ENCODE results near the gene PSTK.
A peak's percentile ranks its signal among the peaks of the same experiment; 100 is the strongest.

PSTK gene

DNA sequence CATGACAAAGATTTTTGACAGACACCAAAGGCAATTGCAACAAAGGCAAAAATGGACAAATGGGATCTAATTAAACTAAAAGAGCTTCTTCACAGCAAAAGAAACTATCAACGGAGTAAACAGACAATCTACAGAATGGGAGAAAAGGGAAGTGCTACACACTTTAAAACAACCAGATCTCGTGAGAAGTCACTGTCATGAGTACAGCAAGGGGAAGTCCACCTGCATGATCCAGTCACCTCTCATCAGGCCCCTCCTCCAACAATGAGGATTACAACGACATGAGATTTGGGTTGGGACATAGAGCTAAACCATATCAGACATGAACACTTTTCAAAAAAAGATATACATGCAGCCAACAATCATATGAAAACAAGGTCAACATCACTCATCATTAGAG lies 11.5 kb upstream of the PSTK start:
- Mint-ChIP-seq H3K27me3 (peaks cover 25 to 63% of the 10 kb centered on the region in 2 donors), H3K4me3 (no peak overlapping the region), H3K27ac (no peak overlapping the region), H3K4me1 (ENCODE audit: low read depth in 2 of 2) (no peaks in the 10 kb centered on the region), H3K9me3 (peaks cover 0 to 30% of the 10 kb centered on the region in 2 donors), H3K36me3 (ENCODE audit: insufficient read depth) (no peaks in the 10 kb centered on the region)
- DNase-seq (no peak), ATAC-seq (replicated peaks) (no peak)

GRCh38 chr10:122974023-122974422 lies 6.2 kb upstream of the PSTK start:
- H3K27me3 Mint-ChIP-seq = peaks cover 9 to 27% of the 10 kb centered on the region in 2 donors
- peaks cover 5% of the 10 kb centered on the region for H3K36me3 Mint-ChIP-seq (ENCODE audit: insufficient read depth)
- no peaks in the 10 kb centered on the region for H3K9me3 Mint-ChIP-seq
- no peak overlapping the region for H3K4me3 Mint-ChIP-seq
- H3K4me1 Mint-ChIP-seq (ENCODE audit: low read depth in 2 of 2) = no peaks in the 10 kb centered on the region
- ATAC-seq (replicated peaks) (no peak), DNase-seq (no peak)
- no peak overlapping the region for H3K27ac Mint-ChIP-seq

DNA sequence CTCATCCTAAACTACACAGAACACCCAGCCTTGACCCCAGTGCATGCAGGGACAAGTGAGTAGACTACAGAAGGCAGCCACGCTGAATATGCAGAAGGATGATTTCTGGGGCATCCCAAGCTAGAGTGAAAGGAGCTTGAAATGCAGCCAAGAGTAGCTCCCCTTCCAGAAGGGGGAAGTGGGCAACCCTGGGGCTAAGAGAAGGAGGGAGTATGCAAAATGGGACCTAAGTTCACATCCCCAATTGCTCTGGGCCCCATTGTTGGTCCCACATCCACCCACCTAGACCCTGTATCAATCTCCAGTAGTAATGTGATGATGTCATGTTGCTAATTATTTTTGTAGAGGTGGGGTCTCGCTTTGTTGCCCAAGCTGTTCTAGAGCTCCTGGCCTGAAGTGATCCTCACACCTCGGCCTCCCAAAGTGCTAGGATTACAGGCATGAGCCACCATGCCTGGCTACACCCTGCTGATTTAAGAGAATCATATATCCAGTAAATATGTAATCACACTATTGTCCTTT lies 5.6 kb upstream of the PSTK start:
- ATAC-seq (replicated peaks) = no peak
- Mint-ChIP-seq H3K4me3 (no peak overlapping the region), H3K27me3 (peaks cover 9 to 26% of the 10 kb centered on the region in 2 donors), H3K27ac (no peak overlapping the region), H3K36me3 (ENCODE audit: insufficient read depth) (peaks cover 5% of the 10 kb centered on the region), H3K9me3 (no peaks in the 10 kb centered on the region), H3K4me1 (ENCODE audit: low read depth in 2 of 2) (no peaks in the 10 kb centered on the region)
- no peak for DNase-seq

DNA sequence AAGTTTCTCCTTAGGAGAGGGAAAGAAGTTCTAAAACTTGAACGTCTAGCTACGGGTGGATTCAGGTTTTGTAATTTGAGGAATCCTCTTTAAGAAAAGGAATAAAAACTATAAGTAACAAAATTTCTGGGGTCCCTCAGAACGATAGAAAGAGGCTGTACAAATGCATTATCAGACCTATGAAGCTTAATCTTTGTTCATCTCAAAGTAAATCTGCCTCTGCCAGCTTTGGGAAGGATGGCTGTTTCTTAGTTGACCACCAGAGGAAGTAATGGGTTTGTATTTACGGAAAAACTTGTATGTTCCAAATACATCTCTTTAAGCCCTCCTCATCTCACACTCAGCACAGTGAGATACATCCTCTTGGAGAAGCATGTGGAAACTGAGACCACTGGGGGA lies 864 bp downstream of the PSTK start:
- Mint-ChIP-seq H3K9me3 (no peaks in the 10 kb centered on the region), H3K27ac (peak overlapping the region; percentile 97), H3K36me3 (ENCODE audit: insufficient read depth) (peaks cover 26% of the 10 kb centered on the region), H3K4me3 (peak overlapping the region; percentile 90 to 92), H3K27me3 (no peaks in the 10 kb centered on the region), H3K4me1 (ENCODE audit: low read depth in 2 of 2) (peaks cover 8 to 19% of the 10 kb centered on the region in 2 donors)
- no peak for ATAC-seq (replicated peaks)
- DNase-seq = no peak

DNA sequence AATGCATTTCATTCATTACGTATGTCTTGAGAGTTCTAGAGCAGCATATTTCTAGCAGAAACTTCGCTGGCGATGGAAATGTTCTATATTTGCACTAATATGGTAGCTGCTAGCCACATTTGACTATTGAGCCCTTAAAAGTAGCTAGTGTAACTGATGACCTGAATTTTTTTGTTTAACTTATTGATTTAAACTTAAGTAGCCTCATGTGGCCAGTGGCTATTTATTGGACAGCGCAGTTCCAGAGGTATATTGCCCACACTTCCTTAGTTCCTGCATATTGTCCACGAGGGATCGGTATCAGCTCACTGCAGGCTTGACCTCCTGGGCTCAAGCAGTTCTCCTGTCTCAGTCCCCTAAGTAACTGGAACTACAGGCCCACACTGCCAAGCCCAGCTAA lies 3.7 kb downstream of the PSTK start:
- no peaks in the 10 kb centered on the region for H3K27me3 Mint-ChIP-seq
- no peak overlapping the region for H3K27ac Mint-ChIP-seq
- DNase-seq (no peak), ATAC-seq (replicated peaks) (no peak)
- H3K36me3 Mint-ChIP-seq (ENCODE audit: insufficient read depth) = peaks cover 23% of the 10 kb centered on the region
- H3K4me3 Mint-ChIP-seq = no peak overlapping the region
- no peaks in the 10 kb centered on the region for H3K9me3 Mint-ChIP-seq
- H3K4me1 Mint-ChIP-seq (ENCODE audit: low read depth in 2 of 2) = peaks cover 8 to 19% of the 10 kb centered on the region in 2 donors

DNA sequence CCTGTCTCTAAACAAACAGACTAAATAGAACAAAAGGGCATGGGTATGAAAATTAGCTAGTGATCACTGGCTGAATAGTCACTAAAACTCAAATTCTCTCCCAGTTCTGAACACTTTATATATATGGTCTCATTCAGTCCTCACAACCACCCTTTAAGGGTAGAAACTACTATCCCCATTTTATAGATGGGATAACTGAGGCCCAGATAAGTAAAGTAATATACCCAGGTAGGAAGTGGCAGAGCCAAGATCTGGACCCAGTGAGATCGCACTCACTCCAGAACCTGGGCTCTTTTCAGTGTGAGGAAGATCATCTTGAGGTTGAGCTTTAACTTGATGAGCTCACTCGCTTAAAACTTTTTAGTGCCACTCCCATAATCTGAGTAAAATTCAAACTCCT lies 4.5 kb downstream of the PSTK start:
- Mint-ChIP-seq H3K36me3 (ENCODE audit: insufficient read depth) (peaks cover 27% of the 10 kb centered on the region), H3K9me3 (no peaks in the 10 kb centered on the region), H3K27me3 (no peaks in the 10 kb centered on the region), H3K4me1 (ENCODE audit: low read depth in 2 of 2) (peaks cover 8 to 19% of the 10 kb centered on the region in 2 donors), H3K4me3 (no peak overlapping the region), H3K27ac (peak overlapping the region in 1 of 2 donors; percentile 18)
- DNase-seq (no peak), ATAC-seq (replicated peaks) (no peak)

GRCh38 chr10:122986335-122986734 lies 6.1 kb downstream of the PSTK start:
- no peak for DNase-seq
- Mint-ChIP-seq H3K4me3 (no peak overlapping the region), H3K36me3 (ENCODE audit: insufficient read depth) (peaks cover 24% of the 10 kb centered on the region), H3K27me3 (no peaks in the 10 kb centered on the region), H3K4me1 (ENCODE audit: low read depth in 2 of 2) (peaks cover 0 to 6% of the 10 kb centered on the region in 2 donors), H3K27ac (no peak overlapping the region), H3K9me3 (no peaks in the 10 kb centered on the region)
- no peak for ATAC-seq (replicated peaks)

- DNase-seq (no peak), ATAC-seq (replicated peaks) (no peak)
- Mint-ChIP-seq H3K27me3 (no peaks in the 10 kb centered on the region), H3K4me1 (ENCODE audit: low read depth in 2 of 2) (no peaks in the 10 kb centered on the region), H3K27ac (peak overlapping the region in 1 of 2 donors; percentile 19), H3K9me3 (no peaks in the 10 kb centered on the region), H3K4me3 (no peak overlapping the region), H3K36me3 (ENCODE audit: insufficient read depth) (peaks cover 39% of the 10 kb centered on the region)
Observed at GRCh38 chr10:122988501-122988900, 8.3 kb downstream of the PSTK start.

DNA sequence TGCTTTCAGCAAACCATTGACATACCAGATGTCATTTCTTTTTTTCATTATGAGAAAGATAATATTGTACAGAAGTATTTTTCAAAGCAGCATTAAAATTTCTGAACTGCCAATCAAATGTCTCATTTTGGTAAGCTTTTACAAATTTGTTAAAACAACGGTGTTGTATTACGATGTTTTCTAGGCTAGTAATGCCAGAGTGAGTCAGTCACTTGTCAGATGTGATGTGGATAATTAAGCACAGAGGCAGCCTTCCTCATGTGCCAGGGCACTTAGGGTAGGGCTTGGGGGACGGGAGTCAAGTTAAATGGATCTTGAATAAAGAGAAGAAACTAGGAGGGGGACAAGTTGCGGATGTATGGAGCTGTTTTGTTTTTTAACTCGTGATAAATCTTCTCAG lies 10.1 kb downstream of the PSTK start:
- no peaks in the 10 kb centered on the region for H3K9me3 Mint-ChIP-seq
- no peak overlapping the region for H3K4me3 Mint-ChIP-seq
- H3K27me3 Mint-ChIP-seq = no peaks in the 10 kb centered on the region
- peaks cover 52% of the 10 kb centered on the region for H3K36me3 Mint-ChIP-seq (ENCODE audit: insufficient read depth)
- H3K27ac Mint-ChIP-seq = peak overlapping the region; percentile 69 to 70
- DNase-seq (no peak), ATAC-seq (replicated peaks) (no peak)
- H3K4me1 Mint-ChIP-seq (ENCODE audit: low read depth in 2 of 2) = peaks cover 0 to 2% of the 10 kb centered on the region in 2 donors

GRCh38 chr10:122992031-122992585 lies 11.9 kb downstream of the PSTK start:
- DNase-seq = no peak
- Mint-ChIP-seq H3K4me3 (no peak overlapping the region), H3K27ac (no peak overlapping the region), H3K27me3 (no peaks in the 10 kb centered on the region), H3K4me1 (ENCODE audit: low read depth in 2 of 2) (peaks cover 0 to 4% of the 10 kb centered on the region in 2 donors), H3K36me3 (ENCODE audit: insufficient read depth) (peaks cover 66% of the 10 kb centered on the region), H3K9me3 (no peaks in the 10 kb centered on the region)
- no peak for ATAC-seq (replicated peaks)

GRCh38 chr10:122993797-122994336 lies 13.7 kb downstream of the PSTK start:
- Mint-ChIP-seq H3K27ac (peak overlapping the region in 1 of 2 donors; percentile 51), H3K4me1 (ENCODE audit: low read depth in 2 of 2) (peaks cover 4 to 9% of the 10 kb centered on the region in 2 donors), H3K27me3 (no peaks in the 10 kb centered on the region), H3K9me3 (no peaks in the 10 kb centered on the region), H3K36me3 (ENCODE audit: insufficient read depth) (peaks cover 75% of the 10 kb centered on the region), H3K4me3 (no peak overlapping the region)
- ATAC-seq (replicated peaks) (no peak), DNase-seq (no peak)

DNA sequence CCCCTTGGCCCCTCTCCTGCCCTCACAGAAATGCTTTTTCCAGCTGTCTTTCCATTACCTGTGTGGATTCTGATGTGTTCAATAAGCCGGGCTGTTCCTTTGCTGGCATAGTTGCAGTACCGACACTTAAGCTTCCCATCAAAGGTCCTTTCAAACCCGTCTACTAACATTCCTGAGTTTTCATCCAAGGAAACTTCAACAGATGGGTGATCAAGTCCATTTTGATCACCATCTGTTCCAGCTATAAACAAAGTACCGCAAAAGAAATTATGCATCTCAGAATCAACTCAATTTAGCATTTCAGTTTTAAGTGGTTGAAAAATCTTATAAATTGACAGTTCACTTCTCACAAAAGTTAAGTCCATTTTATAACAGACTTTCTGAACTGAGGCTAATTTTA lies 15.7 kb downstream of the PSTK start:
- DNase-seq = no peak
- H3K27ac Mint-ChIP-seq = peak overlapping the region; percentile 10 to 75
- H3K36me3 Mint-ChIP-seq (ENCODE audit: insufficient read depth) = peaks cover 64% of the 10 kb centered on the region
- no peak for ATAC-seq (replicated peaks)
- H3K4me3 Mint-ChIP-seq = no peak overlapping the region
- H3K4me1 Mint-ChIP-seq (ENCODE audit: low read depth in 2 of 2) = peaks cover 15 to 27% of the 10 kb centered on the region in 2 donors
- no peaks in the 10 kb centered on the region for H3K9me3 Mint-ChIP-seq
- H3K27me3 Mint-ChIP-seq = no peaks in the 10 kb centered on the region

GRCh38 chr10:122997864-122998263 lies 17.7 kb downstream of the PSTK start:
- H3K36me3 Mint-ChIP-seq (ENCODE audit: insufficient read depth) = peaks cover 54% of the 10 kb centered on the region
- ATAC-seq (replicated peaks) (no peak), DNase-seq (no peak)
- no peaks in the 10 kb centered on the region for H3K27me3 Mint-ChIP-seq
- peaks cover 21 to 35% of the 10 kb centered on the region in 2 donors for H3K4me1 Mint-ChIP-seq (ENCODE audit: low read depth in 2 of 2)
- no peak overlapping the region for H3K4me3 Mint-ChIP-seq
- no peaks in the 10 kb centered on the region for H3K9me3 Mint-ChIP-seq
- H3K27ac Mint-ChIP-seq = no peak overlapping the region

DNA sequence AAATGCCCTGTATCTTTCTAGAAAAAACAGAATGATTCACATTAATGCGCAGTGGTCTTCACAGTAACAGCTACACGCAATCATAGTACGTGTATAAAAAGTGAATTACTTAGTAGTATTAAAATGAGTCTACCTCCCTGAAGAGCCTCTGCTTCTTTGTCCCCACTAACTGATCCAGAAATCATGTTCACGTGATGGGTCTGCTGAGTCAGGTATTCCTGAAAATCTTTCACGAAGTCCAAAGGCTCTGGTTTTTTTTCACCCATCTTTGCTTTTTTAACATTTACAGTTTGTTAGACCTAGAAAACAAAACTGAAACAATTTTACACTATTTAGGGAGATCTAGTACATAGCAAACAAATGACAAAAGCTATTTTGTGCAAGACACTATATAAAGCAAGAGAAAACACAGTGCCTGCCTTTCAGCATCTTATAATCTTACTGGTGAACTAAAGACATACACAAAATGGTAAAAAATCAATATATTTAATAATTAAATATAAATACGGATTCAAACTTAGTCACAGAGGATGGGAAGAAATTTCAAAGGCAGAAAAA lies 18.2 kb downstream of the PSTK start:
- Mint-ChIP-seq H3K9me3 (no peaks in the 10 kb centered on the region), H3K27me3 (no peaks in the 10 kb centered on the region), H3K4me1 (ENCODE audit: low read depth in 2 of 2) (peaks cover 21 to 35% of the 10 kb centered on the region in 2 donors), H3K36me3 (ENCODE audit: insufficient read depth) (peaks cover 52% of the 10 kb centered on the region), H3K4me3 (no peak overlapping the region), H3K27ac (peak overlapping the region in 1 of 2 donors; percentile 56)
- ATAC-seq (replicated peaks) (no peak), DNase-seq (no peak)

All from effector memory CD8-positive, alpha-beta T cell (primary cell).